ENCODE results near the gene VSIG8. TPM values are rescaled to one million over a fixed set of nuclear protein-coding genes. Genes with fewer than 3 reads are reported as not detected.

VSIG8 gene
- total and polyA plus RNA-seq, 9 of the 15 experiments (the other 6 are each of a cell fraction or from before 2014, with no cell fraction given), result not detected

DNA sequence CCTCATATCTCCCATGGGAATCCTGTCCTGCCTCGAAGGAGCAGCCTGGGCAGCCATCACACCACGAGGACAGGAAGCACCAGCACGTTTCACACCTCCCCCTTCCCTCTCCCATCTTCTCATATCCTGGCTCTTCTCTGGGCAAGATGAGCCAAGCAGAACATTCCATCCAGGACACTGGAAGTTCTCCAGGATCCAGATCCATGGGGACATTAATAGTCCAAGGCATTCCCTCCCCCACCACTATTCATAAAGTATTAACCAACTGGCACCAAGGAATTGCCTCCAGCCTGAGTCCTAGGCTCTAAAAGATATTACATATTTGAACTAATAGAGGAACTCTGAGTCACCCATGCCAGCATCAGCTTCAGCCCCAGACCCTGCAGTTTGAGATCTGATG, 27.1 kb downstream of the VSIG8 start:
- H3K79me2 ChIP-seq (ENCODE audit: control insufficient read depth, insufficient read depth, low read length), result no peaks in the 10 kb centered on the region
- peaks cover 8 to 31% of the 10 kb centered on the region in 2 experiments; a peak in 4 of 5 replicates for H3K27me3 ChIP-seq (ENCODE audit: control insufficient read depth in 2 of 2, insufficient read depth in 2 of 2, low read length in 2 of 2)
- 0% methylated on average over 3 of the region's 3 CpGs for WGBS (ENCODE audit: insufficient coverage, low coverage, missing lambda C conversion rate)
- H3K4me3 ChIP-seq, result no peak overlapping the region
- no TSS peak for BruUV-seq (replicated peaks)
- ChIA-PET CTCF (ENCODE audit: low intra/inter-chr PET ratio) (interaction anchor here (0.7 to 2.7 kb wide), 2 partner anchors 55 to 57 kb away, joined by 4 to 14 read pairs; no protein-coding TSS in a partner anchor), POLR2A (no interaction called here)
- no peak overlapping the region for H3K4me2 ChIP-seq (ENCODE audit: insufficient read depth, low read length)
- H4K20me1 ChIP-seq (replicated peaks; ENCODE audit: control insufficient read depth, insufficient read depth, low read length), result no peaks in the 10 kb centered on the region
- intact Hi-C loops (cut with micrococcal nuclease), result loop anchor here (10.0 kb wide), 1 partner anchor 89 kb away; the partner anchor contains the start of gene TAGLN2
- FAIRE-seq, result no peak
- H3K4me1 ChIP-seq (replicated peaks in 1 of 2; ENCODE audit: control insufficient read depth in 2 of 2, insufficient read depth in 2 of 2, low read length in 2 of 2), result peaks cover 0 to 3% of the 10 kb centered on the region in 2 experiments; a peak in 1 of 5 replicates
- no peak overlapping the region for H3K9ac ChIP-seq (ENCODE audit: insufficient read depth in 1 of 2, low read depth in 2 of 2, low read length in 2 of 2)
- no peak for TF ChIP-seq ZNF140 (CRISPR knock-in tag; IDR thresholded peaks at IDR 0.05)
- TF ChIP-seq CBFB (CRISPR knock-in tag; IDR thresholded peaks at IDR 0.05), result no peak
- TF ChIP-seq ILF3 (IDR thresholded peaks at IDR 0.05; ENCODE audit: borderline replicate concordance), result no peak
- TF ChIP-seq YY1 (IDR thresholded peaks at IDR 0.05; ENCODE audit: borderline replicate concordance in 1 of 3, control insufficient read depth in 1 of 3, extremely low read depth in 1 of 3, insufficient read depth in 3 of 3, insufficient read length in 1 of 3, insufficient replicate concordance in 2 of 3, low read depth in 1 of 3, low read length in 2 of 3), result no peak
- TF ChIP-seq PML (IDR thresholded peaks at IDR 0.05; ENCODE audit: low read length), result no peak
- TF ChIP-seq, protein P1, sequence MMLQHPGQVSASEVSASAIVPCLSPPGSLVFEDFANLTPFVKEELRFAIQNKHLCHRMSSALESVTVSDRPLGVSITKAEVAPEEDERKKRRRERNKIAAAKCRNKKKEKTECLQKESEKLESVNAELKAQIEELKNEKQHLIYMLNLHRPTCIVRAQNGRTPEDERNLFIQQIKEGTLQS (IDR thresholded peaks at IDR 0.05), result no peak
- TF ChIP-seq, protein P1 (CRISPR knock-in tag; conservative IDR thresholded peaks at IDR 0.05), result no peak
- no peak for TF ChIP-seq ZNF239 (CRISPR knock-in tag; IDR thresholded peaks at IDR 0.05)
- TF ChIP-seq, protein P2, sequence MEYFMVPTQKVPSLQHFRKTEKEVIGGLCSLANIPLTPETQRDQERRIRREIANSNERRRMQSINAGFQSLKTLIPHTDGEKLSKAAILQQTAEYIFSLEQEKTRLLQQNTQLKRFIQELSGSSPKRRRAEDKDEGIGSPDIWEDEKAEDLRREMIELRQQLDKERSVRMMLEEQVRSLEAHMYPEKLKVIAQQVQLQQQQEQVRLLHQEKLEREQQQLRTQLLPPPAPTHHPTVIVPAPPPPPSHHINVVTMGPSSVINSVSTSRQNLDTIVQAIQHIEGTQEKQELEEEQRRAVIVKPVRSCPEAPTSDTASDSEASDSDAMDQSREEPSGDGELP (CRISPR knock-in tag; IDR thresholded peaks at IDR 0.05; ENCODE audit: borderline replicate concordance), result no peak
- TF ChIP-seq, protein P3, sequence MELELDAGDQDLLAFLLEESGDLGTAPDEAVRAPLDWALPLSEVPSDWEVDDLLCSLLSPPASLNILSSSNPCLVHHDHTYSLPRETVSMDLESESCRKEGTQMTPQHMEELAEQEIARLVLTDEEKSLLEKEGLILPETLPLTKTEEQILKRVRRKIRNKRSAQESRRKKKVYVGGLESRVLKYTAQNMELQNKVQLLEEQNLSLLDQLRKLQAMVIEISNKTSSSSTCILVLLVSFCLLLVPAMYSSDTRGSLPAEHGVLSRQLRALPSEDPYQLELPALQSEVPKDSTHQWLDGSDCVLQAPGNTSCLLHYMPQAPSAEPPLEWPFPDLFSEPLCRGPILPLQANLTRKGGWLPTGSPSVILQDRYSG (tag; conservative IDR thresholded peaks at IDR 0.05; ENCODE audit: low read depth), result no peak
- TF ChIP-seq ZNF589 (CRISPR knock-in tag; IDR thresholded peaks at IDR 0.05; ENCODE audit: low read depth), result no peak
- no peak for TF ChIP-seq FOXJ2 (tag; IDR thresholded peaks at IDR 0.05)
- in situ Hi-C loops (cut with MboI), result no loop called here
- H2AFZ ChIP-seq (ENCODE audit: low read depth, low read length), result no peak overlapping the region
- no peak for DNase-seq (ENCODE audit: extremely low read depth in 1 of 4, low spot score in 3 of 4)
- H3K27ac ChIP-seq (ENCODE audit: extremely low read depth, low read depth, low read length), result no peak overlapping the region
- no peak for ATAC-seq
- H3K9me3 ChIP-seq (replicated peaks; ENCODE audit: control insufficient read depth, insufficient read depth, low read depth, low read length), result no peaks in the 10 kb centered on the region
- H3K36me3 ChIP-seq (ENCODE audit: control insufficient read depth, insufficient read depth, low read length), result no peaks in the 10 kb centered on the region
- H3K9me1 ChIP-seq (ENCODE audit: control insufficient read depth, insufficient read depth, low read length), result no peaks in the 10 kb centered on the region

Measured in K562 (cell line).